GM21528 (cell line): ENCODE results near the gene MYCBPAP.
"Not testable (repeated sequence)": the region's sequence is repeated elsewhere in the genome, so short reads cannot be mapped to it uniquely, and the experiment has no call there.

ENCODE experiments used
- ATAC-seq: cut with Tn5 transposase; IDR thresholded peaks from one replicate; pipeline ENCODE4 v1.9.1; 2021; ENCODE audit warnings: mild to moderate bottlenecking, moderate library complexity; ENCODE audit not compliant: unreplicated experiment, low FRiP score

Gene MYCBPAP

DNA sequence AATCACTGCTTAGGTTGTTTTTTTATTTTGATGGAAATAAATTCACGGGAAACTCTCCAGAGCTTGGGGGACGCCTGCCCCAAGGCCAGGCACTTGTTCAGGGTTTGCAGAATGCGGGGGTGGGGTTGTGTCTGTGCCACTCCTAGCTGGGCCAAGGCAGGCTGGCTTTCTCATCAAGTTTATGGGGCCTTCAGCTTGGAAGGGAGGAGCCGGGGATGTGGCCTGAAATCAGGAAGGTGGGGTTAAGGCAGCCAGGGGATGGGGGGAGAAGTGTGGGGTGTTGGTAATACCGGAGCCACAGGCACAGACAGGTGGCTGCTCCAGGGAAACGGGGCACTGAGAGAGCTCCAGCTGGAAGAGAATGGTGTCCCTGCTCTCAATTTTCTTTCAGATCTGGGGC lies 37.8 kb upstream of the MYCBPAP start:
- ATAC-seq = no peak

DNA sequence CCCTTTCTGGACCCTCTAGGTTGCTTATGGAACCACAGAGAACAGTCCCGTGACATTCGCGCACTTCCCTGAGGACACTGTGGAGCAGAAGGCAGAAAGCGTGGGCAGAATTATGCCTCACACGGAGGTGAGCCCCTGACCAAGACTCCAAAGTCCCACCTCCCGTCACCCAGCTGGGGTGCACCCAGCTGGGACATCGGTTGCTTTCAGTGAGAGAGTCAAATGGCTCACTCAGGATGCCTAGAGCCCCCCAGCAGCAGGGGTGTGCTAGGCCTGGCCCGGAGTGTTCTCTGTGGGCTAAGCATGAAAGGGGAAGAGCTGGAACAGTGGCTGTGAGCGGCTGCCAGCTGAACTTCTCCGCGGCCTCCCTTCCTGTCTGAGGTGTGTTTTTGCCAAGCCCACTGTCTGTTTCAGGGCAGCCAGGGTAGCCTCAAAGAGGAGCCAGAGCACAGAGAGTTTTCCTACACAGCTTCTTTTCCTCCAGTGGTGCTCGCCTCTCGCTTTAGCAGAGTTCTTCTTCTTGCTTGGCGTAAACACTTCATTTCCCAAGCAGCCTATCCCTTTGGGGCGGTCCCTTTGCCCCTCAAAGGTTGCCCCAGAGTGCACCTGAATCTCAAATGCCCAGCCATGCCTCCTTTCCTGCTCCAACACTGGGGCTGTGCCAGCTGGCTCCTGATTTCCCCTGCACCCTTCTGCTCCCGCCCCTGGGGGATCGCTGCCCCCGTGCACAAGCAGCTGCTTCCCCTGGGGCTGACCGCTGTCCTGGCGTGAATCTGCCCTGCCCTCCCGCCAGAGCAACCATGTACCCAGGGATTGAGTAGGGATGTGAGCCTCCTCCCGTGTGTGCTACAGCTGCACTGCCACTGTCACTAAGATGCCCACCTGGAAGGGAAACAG lies 37.0 kb upstream of the MYCBPAP start:
- ATAC-seq = no peak

DNA sequence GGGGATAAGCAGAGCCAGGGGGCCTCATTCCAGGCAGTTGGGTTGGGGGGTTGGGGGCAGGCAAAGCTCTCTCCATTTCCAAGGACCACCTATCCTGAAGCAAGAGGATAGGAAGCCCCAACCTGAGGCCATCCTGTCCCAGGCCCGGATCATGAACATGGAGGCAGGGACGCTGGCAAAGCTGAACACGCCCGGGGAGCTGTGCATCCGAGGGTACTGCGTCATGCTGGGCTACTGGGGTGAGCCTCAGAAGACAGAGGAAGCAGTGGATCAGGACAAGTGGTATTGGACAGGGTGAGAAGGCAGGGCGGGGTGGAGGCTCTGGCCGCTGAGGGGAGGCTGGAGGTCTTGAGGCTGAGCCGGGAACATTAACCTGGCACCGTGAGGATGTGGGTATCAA lies 36.0 kb upstream of the MYCBPAP start:
- no peak for ATAC-seq

GRCh38 chr17:50472761-50473161 lies 35.5 kb upstream of the MYCBPAP start:
- ATAC-seq = not testable (repeated sequence)

DNA sequence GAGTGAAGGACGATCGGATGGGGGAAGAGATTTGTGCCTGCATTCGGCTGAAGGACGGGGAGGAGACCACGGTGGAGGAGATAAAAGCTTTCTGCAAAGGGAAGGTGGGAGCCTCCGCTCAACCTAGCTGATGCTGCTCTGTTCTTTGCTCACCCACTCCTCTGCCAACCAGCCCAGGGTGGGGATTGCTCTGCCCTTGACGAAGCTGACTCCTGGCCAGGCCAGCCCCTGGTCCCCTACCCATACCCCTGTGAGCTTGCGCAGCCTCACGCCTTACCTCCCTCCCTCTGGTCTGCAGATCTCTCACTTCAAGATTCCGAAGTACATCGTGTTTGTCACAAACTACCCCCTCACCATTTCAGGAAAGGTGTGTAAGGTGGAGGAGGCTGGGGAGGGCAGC lies 34.3 kb upstream of the MYCBPAP start:
- no peak for ATAC-seq

GRCh38 chr17:50474523-50474922 lies 33.7 kb upstream of the MYCBPAP start:
- ATAC-seq = no peak

DNA sequence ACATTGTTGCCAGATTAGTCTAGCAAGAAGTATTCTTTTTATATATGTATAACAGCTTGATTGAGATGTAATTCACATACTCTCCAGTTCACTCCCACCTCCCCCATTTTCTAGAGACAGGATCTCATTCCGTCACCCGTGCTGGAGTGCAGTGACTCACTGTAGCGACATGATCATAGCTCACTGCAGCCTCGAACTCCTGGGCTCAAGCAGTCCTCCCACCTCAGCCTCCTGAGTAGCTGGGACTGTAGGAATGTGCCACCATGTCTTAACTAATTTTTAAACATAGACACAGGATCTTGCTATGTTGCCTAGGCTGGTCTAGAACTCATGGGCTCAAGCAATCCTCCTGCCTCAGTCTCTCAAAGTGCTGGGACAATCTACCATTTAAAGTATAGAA lies 32.9 kb upstream of the MYCBPAP start:
- no peak for ATAC-seq

DNA sequence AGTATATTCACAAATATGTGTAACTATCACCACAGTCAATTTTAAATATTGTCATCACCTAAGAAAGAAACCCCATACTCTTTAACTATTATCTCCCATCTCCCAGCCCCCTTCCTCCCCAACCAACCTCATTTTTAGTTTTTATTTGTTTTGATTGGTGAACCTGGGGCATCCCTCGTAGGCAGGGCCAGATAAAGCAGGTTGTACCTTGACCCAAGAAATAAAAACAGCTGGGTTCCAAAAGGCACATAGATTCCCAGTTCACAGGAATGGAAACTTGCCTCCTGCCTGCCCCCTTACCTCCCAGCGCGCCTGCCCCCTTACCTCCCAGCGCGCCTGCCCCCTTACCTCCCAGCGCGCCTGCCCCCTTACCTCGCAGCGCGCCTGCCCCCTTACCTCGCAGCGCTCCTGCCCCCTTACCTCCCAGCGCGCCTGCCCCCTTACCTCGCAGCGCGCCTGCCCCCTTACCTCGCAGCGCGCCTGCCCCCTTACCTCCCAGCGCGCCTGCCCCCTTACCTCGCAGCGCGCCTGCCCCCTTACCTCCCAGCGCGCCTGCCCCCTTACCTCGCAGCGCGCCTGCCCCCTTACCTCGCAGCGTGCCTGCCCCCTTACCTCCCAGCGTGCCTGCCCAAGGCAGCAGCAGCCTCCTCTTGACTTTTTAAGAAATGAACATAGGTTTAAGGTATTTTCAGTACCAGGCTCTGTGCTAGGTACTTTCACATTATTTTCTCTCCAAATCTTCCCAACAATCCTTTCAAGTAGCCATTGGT lies 32.3 kb upstream of the MYCBPAP start:
- not testable (repeated sequence) for ATAC-seq

DNA sequence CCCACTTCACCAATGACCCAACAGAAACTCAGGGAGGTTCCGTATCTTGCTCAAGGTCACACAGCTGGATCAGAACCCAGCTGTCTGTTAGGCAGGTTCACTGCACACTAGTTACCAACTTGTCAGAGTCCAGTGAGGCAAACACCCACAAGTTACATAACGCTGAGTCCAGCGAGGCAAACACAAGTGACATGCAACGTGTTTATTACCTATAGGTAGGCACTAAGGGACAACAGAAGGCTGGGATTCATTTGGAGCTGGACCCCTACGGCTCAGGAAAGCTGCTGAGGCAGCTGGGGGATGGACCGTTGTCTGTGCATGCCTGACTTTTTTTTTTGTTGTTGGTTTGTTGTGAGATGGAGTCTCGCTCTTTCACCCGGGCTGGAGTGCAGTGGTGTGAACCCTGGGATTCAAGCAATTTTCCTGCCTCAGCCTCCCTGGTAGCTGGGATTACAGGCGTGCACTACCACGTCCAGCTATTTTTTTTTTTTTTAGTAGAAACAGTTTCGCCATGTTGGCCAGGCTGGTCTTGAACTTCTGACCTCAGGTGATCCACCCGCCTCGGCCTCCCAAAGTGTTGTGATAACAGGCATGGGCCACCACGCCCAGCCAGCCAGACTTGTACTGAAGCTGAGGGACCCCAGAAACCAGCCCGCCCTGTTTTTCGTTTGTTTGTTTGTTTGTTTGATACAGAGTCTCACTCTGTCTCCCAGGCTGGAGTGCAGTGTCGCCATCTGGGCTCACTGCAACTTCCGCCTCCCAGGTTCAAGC lies 31.5 kb upstream of the MYCBPAP start:
- no peak for ATAC-seq

- no peak for ATAC-seq
Measured at GRCh38 chr17:50477976-50478375, 30.3 kb upstream of the MYCBPAP start.

DNA sequence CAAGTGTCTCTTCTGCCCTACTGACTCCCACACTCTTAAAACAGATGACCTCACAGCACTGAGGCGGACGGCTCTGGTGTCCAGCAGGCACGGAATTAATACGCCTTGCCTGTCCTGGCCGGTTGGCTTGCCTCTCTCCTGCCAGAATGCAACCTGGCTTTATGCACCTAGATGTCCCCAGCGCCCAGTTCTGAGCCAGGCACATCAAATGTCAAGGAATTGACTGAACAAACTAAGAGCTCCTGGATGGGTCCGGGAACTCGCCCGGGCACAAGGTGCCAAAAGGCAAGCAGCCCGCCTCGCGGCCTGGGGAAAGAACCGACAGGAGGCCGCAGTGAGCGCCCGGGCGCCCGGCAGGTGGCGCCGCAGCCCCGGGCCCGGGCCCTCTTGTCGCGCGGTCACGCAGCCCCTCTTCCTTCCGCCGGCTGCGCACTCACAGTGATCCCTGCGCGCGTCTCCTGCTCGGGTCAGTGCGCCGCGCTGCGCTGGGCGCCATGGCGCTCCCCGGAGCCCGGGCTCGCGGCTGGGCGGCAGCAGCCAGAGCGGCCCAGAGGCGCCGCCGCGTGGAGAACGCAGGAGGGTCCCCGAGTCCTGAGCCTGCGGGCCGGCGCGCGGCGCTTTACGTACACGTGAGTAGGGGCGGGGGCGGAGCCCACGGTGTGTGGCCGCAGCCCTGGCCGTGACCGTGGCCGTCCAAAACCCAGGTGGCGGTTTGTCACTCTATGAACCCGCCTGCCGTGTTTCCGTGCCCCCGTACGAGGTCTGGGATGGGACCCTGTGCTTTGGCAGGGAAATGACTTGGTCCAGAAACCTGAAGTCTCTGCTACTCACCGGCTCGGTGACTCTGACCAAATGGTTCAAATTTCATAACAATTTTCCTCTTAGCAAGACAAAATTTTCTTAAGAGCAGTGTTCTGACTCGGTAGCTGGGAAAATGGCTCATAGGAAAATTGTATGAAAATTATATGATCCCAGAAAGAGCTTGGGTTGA lies 29.6 kb upstream of the MYCBPAP start, which contains the start of gene RSAD1:
TSS of gene RSAD1 (plus strand) at position 470 of the 991 bp plus-strand sequence. CDS start at position 495, 25 bp downstream.
- ATAC-seq = peak; percentile 82

DNA sequence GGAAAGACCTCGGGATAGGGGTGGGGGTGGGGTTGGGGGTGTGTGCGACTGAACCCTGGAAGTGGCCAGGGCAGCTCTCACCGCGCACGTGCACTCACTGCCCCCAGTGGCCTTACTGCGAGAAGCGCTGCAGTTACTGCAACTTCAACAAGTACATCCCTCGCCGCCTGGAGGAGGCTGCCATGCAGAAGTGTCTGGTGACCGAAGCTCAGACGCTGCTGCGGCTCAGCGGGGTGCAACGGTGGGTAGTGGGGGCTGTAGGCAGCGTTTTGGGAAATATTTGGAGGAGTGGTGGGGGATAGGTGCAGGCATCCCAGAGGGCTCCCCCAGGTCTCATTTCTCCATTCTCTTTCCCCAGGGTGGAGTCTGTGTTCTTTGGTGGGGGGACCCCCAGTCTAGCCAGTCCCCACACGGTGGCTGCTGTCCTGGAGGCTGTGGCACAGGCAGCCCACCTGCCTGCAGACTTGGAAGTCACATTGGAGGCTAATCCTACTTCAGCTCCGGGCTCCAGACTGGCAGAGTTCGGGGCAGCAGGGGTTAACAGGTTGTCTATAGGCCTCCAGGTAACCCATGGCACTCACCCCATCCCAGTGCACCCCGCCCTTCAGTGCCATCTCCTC lies 28.6 kb upstream of the MYCBPAP start:
- no peak for ATAC-seq

DNA sequence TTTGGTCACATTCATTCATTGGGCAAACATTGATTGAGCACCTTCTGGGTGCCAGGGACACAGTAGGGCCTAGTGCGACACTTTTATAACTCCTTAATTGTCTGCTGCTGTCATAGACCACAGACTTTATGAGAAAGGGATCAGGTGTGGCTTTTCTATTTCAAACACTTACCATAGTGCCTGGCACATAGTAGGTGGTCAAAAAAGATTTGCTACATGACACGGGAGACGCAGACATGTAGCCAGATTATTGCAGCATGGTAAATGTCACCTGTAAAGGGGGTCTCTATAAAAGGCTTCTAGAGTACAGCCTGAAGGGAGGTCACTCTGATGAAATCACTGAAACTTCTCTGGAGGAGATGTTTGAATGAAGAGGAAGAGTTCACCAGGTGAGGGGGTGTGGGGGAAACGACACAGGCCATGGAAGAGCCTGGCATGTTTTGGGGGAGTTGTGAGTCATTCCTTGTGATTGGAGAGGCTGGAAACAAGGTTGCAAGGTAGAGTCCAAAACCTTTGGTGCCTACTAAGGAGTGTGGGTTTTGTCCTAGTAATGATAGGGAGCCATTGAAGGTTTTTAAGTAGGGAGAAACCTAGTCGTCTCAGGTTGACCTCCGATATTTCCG lies 28.0 kb upstream of the MYCBPAP start:
- ATAC-seq = no peak

DNA sequence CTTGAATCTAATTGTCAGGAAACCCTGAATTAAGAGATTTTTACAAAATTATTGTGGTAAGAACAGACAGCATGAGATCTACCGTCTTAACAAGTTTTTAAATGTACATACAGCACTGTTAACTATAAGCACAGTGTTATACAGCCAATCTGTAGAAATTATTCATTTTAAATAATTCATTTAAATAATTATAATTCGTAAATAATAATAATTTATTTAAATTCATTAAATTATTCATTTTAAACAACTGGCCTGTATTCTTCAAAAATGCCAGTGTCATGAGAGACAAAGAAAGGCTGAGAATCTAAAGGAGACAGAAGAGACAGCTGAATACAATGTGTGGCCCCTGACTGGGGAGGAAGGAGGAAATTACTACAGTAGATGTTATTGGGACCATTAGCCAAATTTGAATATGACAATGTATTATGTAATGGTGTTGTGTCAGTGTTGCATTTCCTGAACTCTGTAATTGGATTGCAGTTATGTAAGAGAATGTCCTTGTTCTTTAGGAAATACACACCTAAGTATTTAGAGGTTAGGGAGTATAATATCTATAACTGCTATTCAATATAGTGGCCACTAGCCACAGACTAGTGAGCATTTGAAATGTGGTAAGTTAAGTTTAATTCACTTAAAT lies 27.3 kb upstream of the MYCBPAP start:
- ATAC-seq = no peak

- ATAC-seq = no peak
Measured at GRCh38 chr17:50481648-50482047, 26.6 kb upstream of the MYCBPAP start.

DNA sequence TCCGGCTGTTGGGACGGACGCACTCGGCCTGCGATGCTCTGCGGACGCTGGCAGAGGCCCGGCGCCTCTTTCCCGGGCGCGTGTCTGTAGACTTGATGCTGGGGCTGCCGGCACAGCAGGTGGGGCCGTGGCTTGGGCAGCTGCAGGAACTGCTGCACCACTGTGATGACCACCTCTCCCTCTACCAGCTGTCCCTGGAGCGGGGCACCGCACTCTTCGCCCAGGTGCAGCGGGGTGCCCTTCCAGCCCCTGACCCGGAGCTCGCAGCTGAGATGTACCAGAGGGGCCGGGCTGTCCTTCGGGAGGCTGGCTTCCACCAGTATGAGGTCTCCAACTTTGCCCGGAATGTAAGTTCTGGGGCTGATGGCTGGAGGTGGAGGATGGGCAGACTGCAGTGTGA lies 26.1 kb upstream of the MYCBPAP start:
- ATAC-seq = no peak

- no peak for ATAC-seq
Measured at GRCh38 chr17:50482516-50482915, 25.7 kb upstream of the MYCBPAP start.

DNA sequence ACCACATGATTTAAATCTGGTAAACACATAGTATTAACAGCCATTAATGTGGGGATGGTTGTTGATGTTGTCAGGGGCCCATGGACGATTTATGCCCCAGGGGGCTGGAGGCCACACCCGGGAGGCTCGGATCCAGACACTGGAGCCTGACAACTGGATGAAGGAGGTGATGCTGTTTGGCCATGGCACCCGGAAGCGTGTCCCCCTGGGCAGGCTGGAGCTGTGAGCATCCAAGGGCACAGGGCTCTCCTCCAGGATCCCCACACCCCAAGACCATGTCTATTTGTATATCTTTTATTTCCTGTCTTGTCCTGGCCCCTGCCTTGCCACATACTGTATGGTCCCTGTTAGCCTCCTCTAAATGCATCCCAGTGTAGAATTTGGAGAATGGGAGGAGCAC lies 25.0 kb upstream of the MYCBPAP start:
- ATAC-seq = no peak
